H1 (cell line): ENCODE data around the gene PCBP2.

Experiments
- CTCF ChIP-seq, 3 experiments: IDR thresholded peaks; 1 replicate in 2 of 3; 2 replicates in 1 of 3; pipeline versions ENCODE4 v1.5.1 to v1.6.1; 2011; ENCODE audit warnings: low read length in 3 of 3, mild to moderate bottlenecking in 3 of 3, inconsistent platforms in 2 of 3, low read depth in 1 of 3, moderate library complexity in 1 of 3; ENCODE audit not compliant: insufficient read depth in 1 of 3; ENCODE audit errors: control extremely low read depth in 1 of 3
- FOSL1 ChIP-seq: IDR thresholded peaks from 2 replicates; pipeline ENCODE4 v1.6.1; 2011; ENCODE audit warnings: mild to moderate bottlenecking, low read depth, low read length, moderate library complexity; ENCODE audit not compliant: insufficient read depth
- GABPA ChIP-seq: IDR thresholded peaks from 2 replicates; pipeline ENCODE4 v1.6.1; 2011; ENCODE audit warnings: mild to moderate bottlenecking, low read length, moderate library complexity, borderline replicate concordance; ENCODE audit not compliant: insufficient read depth
- TCF12 ChIP-seq: IDR thresholded peaks from 2 replicates; pipeline ENCODE4 v1.6.1; 2011; ENCODE audit warnings: low read depth, mild to moderate bottlenecking, low read length

- TF ChIP-seq FOSL1: no peak
- no peak for TF ChIP-seq GABPA
- TF ChIP-seq CTCF (IDR thresholded peaks at IDR 0.05; ENCODE audit: control extremely low read depth in 1 of 3, insufficient read depth in 1 of 3, low read depth in 1 of 3, low read length in 3 of 3): no peak
- no peak for TF ChIP-seq TCF12
Observed at GRCh38 chr12:53506881-53507602, 55.1 kb downstream of the PCBP2 start, which contains the start of gene NPFF.
